ENCODE measurements around the gene TARS1. TPM values are rescaled to one million over a fixed set of nuclear protein-coding genes. Genes with fewer than 3 reads are reported as not detected.

The TARS1 gene
- total RNA-seq, 1 donor from 2014 or later = 66.1 TPM

GRCh38 chr5:33475706-33476105, 34.9 kb downstream of the TARS1 start:
- Histone ChIP-seq H3K36me3 (peaks cover 73% of the 10 kb centered on the region), H3K27me3 (ENCODE audit: low read depth) (no peaks in the 10 kb centered on the region), H3K9me3 (replicated peaks) (no peaks in the 10 kb centered on the region), H3K4me1 (no peaks in the 10 kb centered on the region), H3K27ac (replicated peaks) (no peak overlapping the region), H3K4me3 (no peak overlapping the region)
- DNase-seq = no peak
- no peak for TF ChIP-seq CTCF (IDR thresholded peaks at IDR 0.05; ENCODE audit: borderline replicate concordance)
- intact Hi-C loops (cut with micrococcal nuclease) = no loop called here

- no peak for TF ChIP-seq CTCF (IDR thresholded peaks at IDR 0.05; ENCODE audit: borderline replicate concordance)
- H3K27me3 ChIP-seq (ENCODE audit: low read depth) = no peaks in the 10 kb centered on the region
- H3K36me3 ChIP-seq = peaks cover 60% of the 10 kb centered on the region
- H3K27ac ChIP-seq (replicated peaks) = no peak overlapping the region
- intact Hi-C loops (cut with micrococcal nuclease) = no loop called here
- no peaks in the 10 kb centered on the region for H3K9me3 ChIP-seq (replicated peaks)
- no peak for DNase-seq
- H3K4me3 ChIP-seq = no peak overlapping the region
- H3K4me1 ChIP-seq = no peaks in the 10 kb centered on the region
These were observed 36.2 kb downstream of the TARS1 start for GRCh38 chr5:33476992-33477391.

GRCh38 chr5:33477816-33478215, 37.1 kb downstream of the TARS1 start:
- Histone ChIP-seq H3K27me3 (ENCODE audit: low read depth) (no peaks in the 10 kb centered on the region), H3K36me3 (peaks cover 51% of the 10 kb centered on the region)
- TF ChIP-seq CTCF (IDR thresholded peaks at IDR 0.05; ENCODE audit: borderline replicate concordance) = no peak

GRCh38 chr5:33479311-33479710, 38.5 kb downstream of the TARS1 start:
- Histone ChIP-seq H3K27ac (replicated peaks) (no peak overlapping the region), H3K4me3 (no peak overlapping the region), H3K27me3 (ENCODE audit: low read depth) (no peaks in the 10 kb centered on the region), H3K9me3 (replicated peaks) (no peaks in the 10 kb centered on the region), H3K36me3 (peaks cover 45% of the 10 kb centered on the region), H3K4me1 (no peaks in the 10 kb centered on the region)
- TF ChIP-seq CTCF (IDR thresholded peaks at IDR 0.05; ENCODE audit: borderline replicate concordance) = no peak
- no peak for DNase-seq
- intact Hi-C loops (cut with micrococcal nuclease) = no loop called here

More at GRCh38 chr5:33477816-33478215, 37.1 kb downstream of the TARS1 start:
- Histone ChIP-seq H3K27ac (replicated peaks) (no peak overlapping the region), H3K9me3 (replicated peaks) (no peaks in the 10 kb centered on the region), H3K4me1 (no peaks in the 10 kb centered on the region), H3K4me3 (no peak overlapping the region)
- intact Hi-C loops (cut with micrococcal nuclease) = no loop called here
- DNase-seq = no peak

GRCh38 chr5:33480876-33481275, 40.1 kb downstream of the TARS1 start:
- Histone ChIP-seq H3K27ac (replicated peaks) (no peak overlapping the region), H3K27me3 (ENCODE audit: low read depth) (no peaks in the 10 kb centered on the region), H3K4me1 (no peaks in the 10 kb centered on the region), H3K9me3 (replicated peaks) (no peaks in the 10 kb centered on the region), H3K36me3 (peaks cover 29% of the 10 kb centered on the region), H3K4me3 (no peak overlapping the region)
- no peak for DNase-seq
- TF ChIP-seq CTCF (IDR thresholded peaks at IDR 0.05; ENCODE audit: borderline replicate concordance) = no peak
- intact Hi-C loops (cut with micrococcal nuclease) = no loop called here

GRCh38 chr5:33482335-33482734, 41.6 kb downstream of the TARS1 start:
- H3K36me3 ChIP-seq = peaks cover 15% of the 10 kb centered on the region
- H3K27ac ChIP-seq (replicated peaks) = no peak overlapping the region
- TF ChIP-seq CTCF (IDR thresholded peaks at IDR 0.05; ENCODE audit: borderline replicate concordance) = no peak
- H3K9me3 ChIP-seq (replicated peaks) = no peaks in the 10 kb centered on the region
- DNase-seq = no peak
- no peak overlapping the region for H3K4me3 ChIP-seq
- H3K27me3 ChIP-seq (ENCODE audit: low read depth) = no peaks in the 10 kb centered on the region
- intact Hi-C loops (cut with micrococcal nuclease) = no loop called here
- no peaks in the 10 kb centered on the region for H3K4me1 ChIP-seq
